Ectodermal cell (in vitro differentiated cells): ENCODE data around the gene BSPH1.
"Not testable (repeated sequence)": the region's sequence is repeated elsewhere in the genome, so short reads cannot be mapped to it uniquely, and the experiment has no call there.

ENCODE experiments used
- H3K27ac ChIP-seq: 2 replicates; pipeline ENCODE4 v1.7.0; 2013; ENCODE audit warnings: mild to moderate bottlenecking, low read depth, low read length; ENCODE audit not compliant: insufficient read depth, poor library complexity, severe bottlenecking
- H3K27me3 ChIP-seq: 2 replicates; pipeline ENCODE4 v1.7.0; 2013; ENCODE audit warnings: mild to moderate bottlenecking, low read length; ENCODE audit not compliant: insufficient read depth, control insufficient read depth, poor library complexity, severe bottlenecking
- H3K36me3 ChIP-seq: one replicate; pipeline ENCODE4 v1.7.0; 2013; ENCODE audit warnings: low read length; ENCODE audit not compliant: control insufficient read depth, insufficient read depth
- H3K4me1 ChIP-seq: one replicate; pipeline ENCODE4 v1.7.0; 2013; ENCODE audit warnings: low read length; ENCODE audit not compliant: control insufficient read depth, insufficient read depth
- H3K4me3 ChIP-seq: 2 replicates; pipeline ENCODE4 v1.7.0; 2013; ENCODE audit warnings: low read depth, low read length, control low read depth; ENCODE audit not compliant: insufficient read depth
- H3K9me3 ChIP-seq: 2 replicates; pipeline ENCODE4 v1.7.0; 2013; ENCODE audit warnings: mild to moderate bottlenecking, low read length, moderate library complexity; ENCODE audit not compliant: control insufficient read depth
- WGBS, 2 experiments: methylation state at CpG; one replicate each; pipeline ENCODE4 v1.1.7; 2013; ENCODE audit warnings: missing lambda C conversion rate in 2 of 2; 5-methylcytosine and 5-hydroxymethylcytosine counted together

BSPH1 gene

GRCh38 chr19:47949852-47950521 is 42.0 kb downstream of the BSPH1 start:
- H3K27me3 ChIP-seq, H3K4me1 ChIP-seq, H3K27ac ChIP-seq, H3K4me3 ChIP-seq, H3K9me3 ChIP-seq, H3K36me3 ChIP-seq: not testable (repeated sequence)
- 91% methylated on average over 16 to 17 of the region's 24 CpGs for WGBS, 2 experiments

GRCh38 chr19:47928581-47928980 is 63.4 kb downstream of the BSPH1 start:
- H3K27me3 ChIP-seq, H3K9me3 ChIP-seq, H3K27ac ChIP-seq, H3K4me1 ChIP-seq, H3K4me3 ChIP-seq, H3K36me3 ChIP-seq: not testable (repeated sequence)
- no CpG with 5 or more reads among the region's 20 CpGs for WGBS, 2 experiments

- not testable (repeated sequence) for H3K27ac ChIP-seq, H3K4me1 ChIP-seq, H3K36me3 ChIP-seq, H3K9me3 ChIP-seq, H3K27me3 ChIP-seq, H3K4me3 ChIP-seq
- 5 to 12% methylated on average over 6 to 8 of the region's 15 CpGs for WGBS, 2 experiments
Observed at GRCh38 chr19:47920107-47920506, 71.9 kb downstream of the BSPH1 start.
